Stimulated activated CD4-positive, alpha-beta T cell treated with anti-CD3 and anti-CD28 coated beads, TNF-alpha, amount 100 ng/mL, for 48 hours (primary cell): ENCODE results near the gene AOAH.
"Not testable (repeated sequence)": the region's sequence is repeated elsewhere in the genome, so short reads cannot be mapped to it uniquely, and the experiment has no call there.

ENCODE experiments used
- DNase-seq, 3 donors: peaks; one replicate each; pipeline ENCODE4 v3.0.0-alpha.2; 2020; ENCODE audit warnings: low read depth in 3 of 3

The AOAH gene

GRCh38 chr7:36469236-36469635, 255.1 kb downstream of the AOAH start:
- no peak for DNase-seq

- DNase-seq: no peak
Measured at GRCh38 chr7:36468370-36469101, 255.8 kb downstream of the AOAH start.

GRCh38 chr7:36466001-36466400, 258.3 kb downstream of the AOAH start:
- DNase-seq: not testable (repeated sequence)

GRCh38 chr7:36464271-36464670, 260.0 kb downstream of the AOAH start:
- DNase-seq: no peak
